Peyer's patch (tissue), 4 donors: ENCODE data around the gene SNURF. TPM values are rescaled to one million over a fixed set of nuclear protein-coding genes. Genes with fewer than 3 reads are reported as not detected.
"Not testable (repeated sequence)": the region's sequence is repeated elsewhere in the genome, so short reads cannot be mapped to it uniquely, and the experiment has no call there.

Experiments
- DNase-seq, 3 donors: peaks; one replicate each; pipeline ENCODE4 v3.0.0-alpha.2; 2017 to 2019
- H3K27ac ChIP-seq, 4 donors: fragments of 200-600 bp; sonication (generic); one replicate each; pipeline ENCODE4 v1.5.1; 2016 to 2019
- H3K27me3 ChIP-seq, 2 donors: fragments of 200-600 bp; sonication (generic); one replicate each; pipeline ENCODE4 v1.5.1; 2019
- H3K36me3 ChIP-seq, 3 donors: fragments of 200-600 bp; sonication (generic); one replicate each; pipeline ENCODE4 v1.5.1; 2016 to 2019
- H3K4me1 ChIP-seq, 4 donors: fragments of 200-600 bp; sonication (generic); one replicate each; pipeline ENCODE4 v1.5.1; 2016 to 2019
- H3K4me3 ChIP-seq, 4 donors: fragments of 200-600 bp; sonication (generic); 1 replicate in 3 of 4; 2 replicates in 1 of 4; pipeline ENCODE4 v1.5.1; 2016 to 2019; ENCODE audit warnings: mild to moderate bottlenecking in 1 of 4
- H3K9me3 ChIP-seq, 4 donors: fragments of 200-600 bp; sonication (generic); one replicate each; pipeline ENCODE4 v1.5.1; 2016 to 2019; ENCODE audit warnings: mild to moderate bottlenecking in 1 of 4
- CTCF ChIP-seq, 6 experiments: fragments of 450-650 bp in 4 of 6; fragments of 200-600 bp in 2 of 6; sonication (generic) in 1 of 6; IDR thresholded peaks; one replicate each; pipeline ENCODE4 v1.5.1; 2017 to 2019; ENCODE audit warnings: antibody characterized with exemption in 6 of 6, mild to moderate bottlenecking in 3 of 6, moderate library complexity in 1 of 6
- POLR2A ChIP-seq, 2 donors: fragments of 450-650 bp; IDR thresholded peaks; one replicate each; pipeline ENCODE4 v1.5.1; 2017; ENCODE audit warnings: antibody characterized with exemption in 2 of 2, mild to moderate bottlenecking in 2 of 2, moderate library complexity in 2 of 2
- total RNA-seq, 4 donors: library from RNA; depleted of rRNA; stranded (reverse); fragments of >200 nt; gene quantifications; one replicate each; pipeline ENCODE4 v1.1.0, GENCODE V29; 2016

SNURF gene
- total RNA-seq, 4 donors from 2014 or later, result 4.8 to 21.5 (median 6.6) TPM; not detected in 1

- no peak overlapping the region for H3K4me3 ChIP-seq
- no peaks in the 10 kb centered on the region for H3K4me1 ChIP-seq
- DNase-seq, result no peak
- TF ChIP-seq CTCF (IDR thresholded peaks at IDR 0.05) (peak in 1 of 6 experiments; percentile 6), POLR2A (IDR thresholded peaks at IDR 0.05) (no peak)
- no peak overlapping the region for H3K27ac ChIP-seq
- H3K27me3 ChIP-seq, result no peaks in the 10 kb centered on the region
- H3K9me3 ChIP-seq, result peaks cover 0 to 7% (median 0%) of the 10 kb centered on the region in 4 donors
- H3K36me3 ChIP-seq, result peaks cover 0 to 35% (median 0%) of the 10 kb centered on the region in 3 donors
These were observed 7.2 kb downstream of the SNURF start for GRCh38 chr15:24961967-24962366.

- no peak for TF ChIP-seq POLR2A (IDR thresholded peaks at IDR 0.05)
- no peak for TF ChIP-seq CTCF (IDR thresholded peaks at IDR 0.05)
- no peaks in the 10 kb centered on the region for H3K27me3 ChIP-seq
- peaks cover 0 to 10% (median 0%) of the 10 kb centered on the region in 4 donors for H3K9me3 ChIP-seq
- no peak overlapping the region for H3K4me3 ChIP-seq
- peaks cover 0 to 42% (median 0%) of the 10 kb centered on the region in 3 donors for H3K36me3 ChIP-seq
- H3K27ac ChIP-seq, result no peak overlapping the region
- DNase-seq, result no peak
- no peaks in the 10 kb centered on the region for H3K4me1 ChIP-seq
These were observed 8.1 kb downstream of the SNURF start for GRCh38 chr15:24962880-24963279.

- Histone ChIP-seq H3K36me3 (peaks cover 0 to 73% (median 0%) of the 10 kb centered on the region in 3 donors), H3K27ac (no peak overlapping the region), H3K4me1 (no peaks in the 10 kb centered on the region), H3K27me3 (no peaks in the 10 kb centered on the region), H3K9me3 (peaks cover 0 to 10% (median 0%) of the 10 kb centered on the region in 4 donors), H3K4me3 (no peak overlapping the region)
- no peak for DNase-seq
- TF ChIP-seq CTCF (IDR thresholded peaks at IDR 0.05), result no peak
- TF ChIP-seq POLR2A (IDR thresholded peaks at IDR 0.05), result no peak
These were observed 11.7 kb downstream of the SNURF start for GRCh38 chr15:24966364-24967103.

GRCh38 chr15:24971052-24971451 lies 16.3 kb downstream of the SNURF start:
- H3K9me3 ChIP-seq, result peaks cover 0 to 23% (median 0%) of the 10 kb centered on the region in 4 donors
- no peak overlapping the region for H3K4me3 ChIP-seq
- TF ChIP-seq CTCF (IDR thresholded peaks at IDR 0.05) (no peak), POLR2A (IDR thresholded peaks at IDR 0.05) (no peak)
- H3K4me1 ChIP-seq, result no peaks in the 10 kb centered on the region
- H3K27ac ChIP-seq, result no peak overlapping the region
- DNase-seq, result no peak
- no peaks in the 10 kb centered on the region for H3K27me3 ChIP-seq
- peaks cover 0 to 64% (median 0%) of the 10 kb centered on the region in 3 donors for H3K36me3 ChIP-seq

DNA sequence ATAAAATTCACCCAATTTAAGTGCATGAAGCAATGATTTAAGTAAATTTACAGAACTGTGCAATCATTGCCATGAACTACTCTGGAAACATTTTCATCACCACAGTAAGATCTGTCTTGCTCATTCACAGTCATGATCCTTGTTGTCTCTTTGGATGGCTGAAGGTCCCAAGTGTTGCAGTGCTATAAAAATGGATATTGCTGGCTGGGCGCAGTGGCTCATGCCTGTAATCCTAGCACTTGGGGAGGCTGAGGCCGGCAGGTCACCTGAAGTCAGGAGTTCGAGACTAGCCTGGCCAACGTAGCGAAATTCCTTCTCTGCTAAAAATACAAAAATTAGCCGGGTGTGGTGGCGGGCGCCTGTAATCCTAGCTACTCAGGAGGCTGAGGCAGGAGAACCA lies 17.0 kb downstream of the SNURF start:
- TF ChIP-seq POLR2A (IDR thresholded peaks at IDR 0.05) (no peak), CTCF (IDR thresholded peaks at IDR 0.05) (no peak)
- Histone ChIP-seq H3K9me3 (peaks cover 0 to 23% (median 0%) of the 10 kb centered on the region in 4 donors), H3K4me3 (no peak overlapping the region), H3K36me3 (peaks cover 0 to 67% (median 0%) of the 10 kb centered on the region in 3 donors), H3K27me3 (no peaks in the 10 kb centered on the region), H3K27ac (no peak overlapping the region), H3K4me1 (no peaks in the 10 kb centered on the region)
- no peak for DNase-seq

- not testable (repeated sequence) for H3K4me3 ChIP-seq, H3K27ac ChIP-seq, DNase-seq, H3K4me1 ChIP-seq, H3K27me3 ChIP-seq
- Histone ChIP-seq H3K36me3 (peaks cover 0 to 69% (median 0%) of the 10 kb centered on the region in 3 donors), H3K9me3 (peaks cover 0 to 24% (median 2%) of the 10 kb centered on the region in 4 donors)
These were observed 17.9 kb downstream of the SNURF start for GRCh38 chr15:24972707-24973106.
